Tibial nerve (tissue), 3 donors: ENCODE data around the gene EMC9.

Source experiments
- CTCF ChIP-seq, 5 experiments: fragments of 200-600 bp in 3 of 5; fragments of 450-650 bp in 2 of 5; sonication (generic) in 3 of 5; IDR thresholded peaks; one replicate each; pipeline ENCODE4 v1.5.1; 2016 to 2019; ENCODE audit warnings: antibody characterized with exemption in 5 of 5, mild to moderate bottlenecking in 3 of 5, moderate library complexity in 2 of 5
- POLR2A ChIP-seq, 2 donors: fragments of 450-650 bp; IDR thresholded peaks; one replicate each; pipeline ENCODE4 v1.6.1; 2017; ENCODE audit warnings: antibody characterized with exemption in 2 of 2, mild to moderate bottlenecking in 2 of 2, moderate library complexity in 2 of 2

DNA sequence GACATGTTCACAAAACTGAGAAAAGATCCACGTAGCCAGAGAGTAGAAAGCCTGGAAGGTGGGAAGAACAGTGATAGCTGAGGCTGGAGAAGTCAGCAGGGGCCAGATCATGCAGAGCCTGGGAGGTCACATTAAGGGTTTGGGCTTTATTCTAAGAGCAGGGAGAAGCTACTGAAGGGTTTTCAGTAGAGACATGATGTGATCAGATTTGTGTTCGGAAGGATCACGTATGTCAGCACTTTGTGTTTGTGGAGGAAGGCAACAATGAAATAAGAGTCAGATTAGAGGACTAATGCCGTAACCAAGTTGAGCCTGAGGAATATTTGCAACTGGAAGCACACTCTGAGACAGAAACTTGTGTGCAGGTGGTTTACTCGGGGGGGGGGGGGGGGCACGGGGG lies 51.5 kb downstream of the EMC9 start:
- no peak for TF ChIP-seq POLR2A (IDR thresholded peaks at IDR 0.05)
- no peak for TF ChIP-seq CTCF (IDR thresholded peaks at IDR 0.05)
